AML-193 (cell line): Measurements from ENCODE around the gene HOXD4.

Source experiments
- DNase-seq, 2 experiments: peaks; one replicate each; lab custom pipeline; 2025; lab: John Stamatoyannopoulos, UW

The HOXD4 gene

GRCh38 chr2:176151442-176152287 lies at the start of gene HOXD4:
Gene HOXD4 (plus strand): TSS chr2:176151550. CDS start chr2:176151634, 84 bp downstream.
- DNase-seq: no peak

- no peak for DNase-seq
Observed at GRCh38 chr2:176101842-176102241, 49.5 kb upstream of the HOXD4 start.

GRCh38 chr2:176102309-176102866 lies 49.0 kb upstream of the HOXD4 start:
- no peak for DNase-seq

- no peak for DNase-seq
Observed at GRCh38 chr2:176103194-176103593, 48.2 kb upstream of the HOXD4 start.

GRCh38 chr2:176103742-176104315 lies 47.5 kb upstream of the HOXD4 start:
- no peak for DNase-seq

- no peak for DNase-seq
Observed at GRCh38 chr2:176104316-176105077, 46.9 kb upstream of the HOXD4 start.

GRCh38 chr2:176105078-176105729 lies 46.1 kb upstream of the HOXD4 start:
- no peak for DNase-seq

- DNase-seq: no peak
Observed at GRCh38 chr2:176105730-176106580, 45.4 kb upstream of the HOXD4 start.

- no peak for DNase-seq
Observed at GRCh38 chr2:176106581-176107539, 44.5 kb upstream of the HOXD4 start, which contains the start of gene HOXD11. Gene HOXD11 (plus strand): TSS chr2:176107280. CDS start chr2:176107356, 76 bp downstream.

- no peak for DNase-seq
Observed at GRCh38 chr2:176107731-176108181, 43.6 kb upstream of the HOXD4 start.

- DNase-seq: no peak
Observed at GRCh38 chr2:176109192-176109901, 42.0 kb upstream of the HOXD4 start.

GRCh38 chr2:176109946-176110345 lies 41.4 kb upstream of the HOXD4 start:
- no peak for DNase-seq

- DNase-seq: no peak
Observed at GRCh38 chr2:176110415-176111308, 40.7 kb upstream of the HOXD4 start.

- DNase-seq: no peak
Observed at GRCh38 chr2:176111309-176111663, 40.1 kb upstream of the HOXD4 start.

- DNase-seq: no peak
Observed at GRCh38 chr2:176111846-176112374, 39.4 kb upstream of the HOXD4 start.

GRCh38 chr2:176112375-176113302 lies 38.7 kb upstream of the HOXD4 start:
- DNase-seq: no peak
